Activated naive CD4-positive, alpha-beta T cell treated with anti-CD3 and anti-CD28 coated beads, Interleukin-2, amount 10 ng/mL, durations not matched to agents 7 days and 5 days (primary cell): ENCODE results near the gene STOM.

Experiments used
- CTCF ChIA-PET: fragments of 350-600 bp; sonication (Branson Sonifier 250); formaldehyde crosslinking; loops from one replicate; lab custom pipeline; 2021; ENCODE audit warnings: antibody characterized with exemption; lab: Charles Lee
- DNase-seq: peaks from one replicate; pipeline ENCODE4 v3.0.0-alpha.2; 2020
- H3K27ac Mint-ChIP-seq: one replicate; pipeline ENCODE4 v1.8.0; 2021; ENCODE audit warnings: mild to moderate bottlenecking, moderate library complexity, mixed read lengths
- H3K27me3 Mint-ChIP-seq: one replicate; pipeline ENCODE4 v1.8.0; 2021; ENCODE audit warnings: mild to moderate bottlenecking, mixed read lengths
- H3K36me3 Mint-ChIP-seq: one replicate; pipeline ENCODE4 v1.8.0; 2021; ENCODE audit warnings: mixed read lengths
- H3K4me1 Mint-ChIP-seq: one replicate; pipeline ENCODE4 v1.8.0; 2021; ENCODE audit warnings: mixed read lengths
- H3K4me3 Mint-ChIP-seq: one replicate; pipeline ENCODE4 v1.8.0; 2021; ENCODE audit warnings: mild to moderate bottlenecking, moderate library complexity, mixed read lengths
- H3K9me3 Mint-ChIP-seq: one replicate; pipeline ENCODE4 v1.8.0; 2021; ENCODE audit warnings: mixed read lengths

STOM gene

GRCh38 chr9:121388140-121388905, 18.3 kb upstream of the STOM start:
- CTCF ChIA-PET = interaction anchor here (0.7 to 3.1 kb wide), 4 partner anchors 9 to 1437 kb away, joined by 3 to 15 read pairs (median 3); no protein-coding TSS in a partner anchor
- H3K9me3 Mint-ChIP-seq = no peaks in the 10 kb centered on the region

DNA sequence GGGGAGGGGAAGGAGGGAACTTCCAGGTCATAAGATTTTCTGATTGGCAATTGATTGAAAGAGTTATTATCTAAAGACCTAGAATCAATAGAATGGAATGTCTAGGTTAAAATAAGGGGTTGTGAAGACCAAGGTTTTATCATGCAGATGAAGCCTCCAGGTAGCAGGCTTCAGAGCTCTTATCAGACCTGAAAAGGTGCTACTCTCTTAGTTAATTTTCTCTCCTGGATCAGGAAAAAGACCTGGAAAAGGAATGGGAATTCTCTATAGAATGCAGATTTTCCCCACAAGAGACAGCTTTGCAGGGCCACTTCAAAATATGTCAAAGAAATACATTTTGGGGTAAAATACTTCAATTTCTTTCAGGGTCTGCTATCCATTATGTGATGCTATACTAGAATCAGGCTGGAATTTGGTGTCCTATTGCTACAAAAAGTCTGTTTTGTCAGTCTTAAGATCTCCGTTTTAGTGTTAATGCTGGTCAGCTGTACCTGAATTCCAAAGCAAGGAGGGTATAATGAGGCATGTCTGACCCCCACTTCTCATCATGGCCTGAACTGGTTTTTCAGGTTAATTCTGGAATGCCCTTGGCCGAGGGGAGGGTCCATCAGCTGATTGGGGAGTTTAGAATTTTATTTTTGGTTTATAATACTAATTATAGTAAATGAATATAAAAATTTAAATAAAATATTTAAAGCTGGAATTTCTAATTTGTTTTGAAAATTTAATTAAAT, 16.6 kb upstream of the STOM start:
- H3K27ac Mint-ChIP-seq = no peak overlapping the region
- no peak for DNase-seq
- no peaks in the 10 kb centered on the region for H3K9me3 Mint-ChIP-seq
- H3K36me3 Mint-ChIP-seq = no peaks in the 10 kb centered on the region
- CTCF ChIA-PET = interaction anchor here (0.7 to 3.1 kb wide), 6 partner anchors 11 to 109 kb away, joined by 3 to 17 read pairs (median 5); no protein-coding TSS in a partner anchor
- H3K27me3 Mint-ChIP-seq = peaks cover 30% of the 10 kb centered on the region
- H3K4me3 Mint-ChIP-seq = no peak overlapping the region
- H3K4me1 Mint-ChIP-seq = no peaks in the 10 kb centered on the region

More at GRCh38 chr9:121388140-121388905, 18.3 kb upstream of the STOM start:
- Mint-ChIP-seq H3K4me1 (peaks cover 13% of the 10 kb centered on the region), H3K27ac (peak overlapping the region; percentile 52), H3K36me3 (no peaks in the 10 kb centered on the region), H3K27me3 (peaks cover 30% of the 10 kb centered on the region), H3K4me3 (no peak overlapping the region)
- no peak for DNase-seq

GRCh38 chr9:121383715-121384114, 13.7 kb upstream of the STOM start:
- Mint-ChIP-seq H3K27ac (no peak overlapping the region), H3K36me3 (no peaks in the 10 kb centered on the region), H3K27me3 (peaks cover 26% of the 10 kb centered on the region), H3K4me3 (no peak overlapping the region), H3K4me1 (no peaks in the 10 kb centered on the region), H3K9me3 (no peaks in the 10 kb centered on the region)
- DNase-seq = no peak
- CTCF ChIA-PET = interaction anchor here (1.3 kb wide), 1 partner anchor 63 kb away, joined by 3 read pairs; no protein-coding TSS in a partner anchor

GRCh38 chr9:121380846-121381245, 10.8 kb upstream of the STOM start:
- H3K4me3 Mint-ChIP-seq = no peak overlapping the region
- no peaks in the 10 kb centered on the region for H3K9me3 Mint-ChIP-seq
- no peak overlapping the region for H3K27ac Mint-ChIP-seq
- H3K36me3 Mint-ChIP-seq = no peaks in the 10 kb centered on the region
- H3K27me3 Mint-ChIP-seq = peaks cover 13% of the 10 kb centered on the region
- no peak for DNase-seq
- CTCF ChIA-PET = interaction anchor here (1.1 to 2.5 kb wide), 4 partner anchors 19 to 165 kb away, joined by 3 to 9 read pairs (median 6); no protein-coding TSS in a partner anchor
- H3K4me1 Mint-ChIP-seq = no peaks in the 10 kb centered on the region

- H3K27ac Mint-ChIP-seq = no peak overlapping the region
- peaks cover 4% of the 10 kb centered on the region for H3K27me3 Mint-ChIP-seq
- H3K4me3 Mint-ChIP-seq = no peak overlapping the region
- no peaks in the 10 kb centered on the region for H3K36me3 Mint-ChIP-seq
- no peak for DNase-seq
- no peaks in the 10 kb centered on the region for H3K9me3 Mint-ChIP-seq
- peaks cover 3% of the 10 kb centered on the region for H3K4me1 Mint-ChIP-seq
- CTCF ChIA-PET = interaction anchor here (0.7 to 4.7 kb wide), 9 partner anchors 10 to 163 kb away, joined by 3 to 74 read pairs (median 4); no protein-coding TSS in a partner anchor
These were observed 6.3 kb upstream of the STOM start for GRCh38 chr9:121376214-121376830.

DNA sequence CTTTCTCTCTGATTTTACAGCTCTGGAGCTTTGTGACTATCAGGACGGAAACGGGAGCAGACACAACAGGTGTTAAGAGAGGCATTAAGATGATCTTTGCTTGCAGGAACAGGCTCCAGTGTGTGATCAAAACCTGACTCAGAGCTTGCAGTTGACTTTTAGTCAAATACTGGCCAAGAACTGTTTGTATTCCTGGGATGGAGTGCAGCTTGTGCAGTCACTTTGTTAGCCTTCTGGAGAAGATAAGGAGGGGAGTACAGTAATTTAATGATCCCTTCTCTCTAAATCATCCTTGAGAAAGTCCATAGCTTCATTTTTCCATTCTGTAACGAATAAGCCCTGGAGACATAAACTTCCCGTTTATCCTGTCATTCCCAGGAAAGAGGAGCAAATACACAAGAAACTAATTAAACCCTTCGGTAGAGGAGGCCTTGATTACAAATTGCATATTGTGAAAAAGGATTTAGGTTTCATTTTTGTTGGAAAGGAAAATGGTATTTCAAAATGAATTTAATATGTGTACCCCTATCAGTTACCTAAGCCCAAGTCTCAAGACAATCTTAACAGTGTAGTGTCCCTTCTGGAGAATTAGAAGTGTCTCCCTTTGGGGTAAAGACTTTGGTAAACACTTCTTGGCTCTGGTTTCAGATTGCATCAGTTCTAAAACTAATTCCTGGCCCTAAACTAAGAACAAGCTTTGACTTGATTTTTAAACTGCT, 3.1 kb upstream of the STOM start:
- CTCF ChIA-PET = interaction anchor here (1.0 to 3.9 kb wide), 2 partner anchors 52 to 160 kb away, joined by 4 to 30 read pairs; no protein-coding TSS in a partner anchor
- H3K27ac Mint-ChIP-seq = no peak overlapping the region
- peaks cover 4% of the 10 kb centered on the region for H3K36me3 Mint-ChIP-seq
- no peak for DNase-seq
- peaks cover 11% of the 10 kb centered on the region for H3K27me3 Mint-ChIP-seq
- no peaks in the 10 kb centered on the region for H3K9me3 Mint-ChIP-seq
- H3K4me3 Mint-ChIP-seq = no peak overlapping the region
- H3K4me1 Mint-ChIP-seq = peaks cover 24% of the 10 kb centered on the region

DNA sequence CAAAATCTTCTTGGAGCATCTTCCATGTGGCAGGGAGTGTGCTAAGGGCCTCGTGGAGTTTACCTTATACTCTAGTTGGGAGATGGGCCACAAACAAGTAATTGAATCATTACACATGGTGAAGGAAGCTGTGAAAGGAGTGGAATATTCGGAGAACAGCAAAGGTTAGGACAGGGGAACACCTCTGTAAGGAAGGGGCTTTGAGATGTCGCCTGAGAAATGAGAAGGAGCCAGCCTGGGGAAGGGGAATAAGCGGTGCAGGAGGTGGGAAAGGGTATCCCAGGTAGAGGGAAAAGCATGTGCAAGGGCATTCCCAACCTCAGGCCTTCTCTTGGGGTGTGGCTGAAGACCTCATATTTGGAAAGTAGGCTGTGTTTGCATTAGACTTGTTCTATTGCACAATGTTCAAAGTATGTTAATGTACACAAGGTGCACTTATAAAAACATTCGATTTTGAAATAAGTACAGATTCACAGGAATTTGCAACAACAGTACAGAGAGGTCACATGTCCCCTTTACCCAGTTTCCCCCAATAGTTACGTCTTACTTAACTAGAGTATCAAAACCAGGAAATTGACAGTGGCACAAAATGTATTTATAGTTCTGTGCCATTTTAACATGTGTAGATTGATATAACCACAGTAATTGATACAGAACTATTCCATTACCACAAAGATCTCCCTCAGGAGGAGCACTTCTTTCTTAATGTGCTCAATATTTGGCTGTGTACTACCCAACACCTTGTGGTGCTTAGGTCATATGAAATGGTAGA, 2.4 kb upstream of the STOM start:
- peaks cover 32% of the 10 kb centered on the region for H3K4me1 Mint-ChIP-seq
- peak overlapping the region; percentile 20 for H3K27ac Mint-ChIP-seq
- no peaks in the 10 kb centered on the region for H3K9me3 Mint-ChIP-seq
- CTCF ChIA-PET = interaction anchor here (0.6 to 3.9 kb wide), 3 partner anchors 52 to 159 kb away, joined by 3 to 30 read pairs (median 4); no protein-coding TSS in a partner anchor
- H3K4me3 Mint-ChIP-seq = no peak overlapping the region
- H3K27me3 Mint-ChIP-seq = peaks cover 11% of the 10 kb centered on the region
- DNase-seq = no peak
- peaks cover 4% of the 10 kb centered on the region for H3K36me3 Mint-ChIP-seq

- peak overlapping the region; percentile 45 for H3K4me3 Mint-ChIP-seq
- CTCF ChIA-PET = interaction anchor here (0.6 to 3.9 kb wide), 2 partner anchors 51 to 93 kb away, joined by 3 to 30 read pairs; no protein-coding TSS in a partner anchor
- peaks cover 35% of the 10 kb centered on the region for H3K4me1 Mint-ChIP-seq
- peaks cover 11% of the 10 kb centered on the region for H3K27me3 Mint-ChIP-seq
- H3K36me3 Mint-ChIP-seq = peaks cover 8% of the 10 kb centered on the region
- DNase-seq = no peak
- peak overlapping the region; percentile 20 for H3K27ac Mint-ChIP-seq
- no peaks in the 10 kb centered on the region for H3K9me3 Mint-ChIP-seq
These were observed 1.5 kb upstream of the STOM start for GRCh38 chr9:121371495-121372061.

- Mint-ChIP-seq H3K27ac (peak overlapping the region; percentile 67), H3K36me3 (peaks cover 9% of the 10 kb centered on the region), H3K4me1 (peaks cover 35% of the 10 kb centered on the region), H3K27me3 (peaks cover 11% of the 10 kb centered on the region), H3K4me3 (peak overlapping the region; percentile 84), H3K9me3 (no peaks in the 10 kb centered on the region)
- DNase-seq = peak; percentile 22
- CTCF ChIA-PET = interaction anchor here (0.7 to 1.4 kb wide), 2 partner anchors 48 to 143 kb away, joined by 3 to 10 read pairs; no protein-coding TSS in a partner anchor
These were observed 1.3 kb downstream of the STOM start for GRCh38 chr9:121368745-121369144.

GRCh38 chr9:121368138-121368522, 1.9 kb downstream of the STOM start:
- peak overlapping the region; percentile 33 for H3K4me3 Mint-ChIP-seq
- no peak overlapping the region for H3K27ac Mint-ChIP-seq
- DNase-seq = no peak
- CTCF ChIA-PET = interaction anchor here (0.7 kb wide), 1 partner anchor 144 kb away, joined by 3 read pairs; no protein-coding TSS in a partner anchor
- peaks cover 35% of the 10 kb centered on the region for H3K4me1 Mint-ChIP-seq
- H3K9me3 Mint-ChIP-seq = no peaks in the 10 kb centered on the region
- peaks cover 9% of the 10 kb centered on the region for H3K36me3 Mint-ChIP-seq
- H3K27me3 Mint-ChIP-seq = peaks cover 11% of the 10 kb centered on the region

GRCh38 chr9:121367306-121368137, 2.5 kb downstream of the STOM start:
- CTCF ChIA-PET = interaction anchor here (0.8 to 0.9 kb wide), 2 partner anchors 8 to 48 kb away, joined by 3 to 4 read pairs; no protein-coding TSS in a partner anchor
- peaks cover 9% of the 10 kb centered on the region for H3K36me3 Mint-ChIP-seq
- no peak overlapping the region for H3K27ac Mint-ChIP-seq
- no peak for DNase-seq
- H3K4me3 Mint-ChIP-seq = peak overlapping the region; percentile 33
- H3K4me1 Mint-ChIP-seq = peaks cover 35% of the 10 kb centered on the region
- H3K9me3 Mint-ChIP-seq = no peaks in the 10 kb centered on the region
- H3K27me3 Mint-ChIP-seq = peaks cover 11% of the 10 kb centered on the region
